Ovary (tissue), 9 donors: Measurements from ENCODE around the gene SAMD8. TPM values are rescaled to one million over a fixed set of nuclear protein-coding genes. Genes with fewer than 3 reads are reported as not detected.
"Not testable (repeated sequence)": the region's sequence is repeated elsewhere in the genome, so short reads cannot be mapped to it uniquely, and the experiment has no call there.

ENCODE experiments used
- DNase-seq, 5 donors: peaks; one replicate each; pipeline ENCODE4 v3.0.0-alpha.2; 2019 to 2020
- H3K27ac ChIP-seq, 2 donors: fragments of 200-600 bp; one replicate each; pipeline versions ENCODE4 v1.5.1 to v1.8.0; 2019 to 2022
- H3K27me3 ChIP-seq: fragments of 200-600 bp; one replicate; pipeline ENCODE4 v1.8.0; 2022
- H3K36me3 ChIP-seq: fragments of 200-600 bp; sonication (generic); one replicate; pipeline ENCODE4 v1.5.1; 2019
- H3K4me1 ChIP-seq: one replicate; pipeline ENCODE4 v1.8.1; 2013; ENCODE audit warnings: mild to moderate bottlenecking, moderate library complexity; ENCODE audit not compliant: insufficient read depth
- H3K4me3 ChIP-seq: fragments of 200-600 bp; sonication (generic); one replicate; pipeline ENCODE4 v1.5.1; 2017
- H3K9me3 ChIP-seq, 2 donors: fragments of 200-600 bp in 1 of 2; sonication (generic) in 1 of 2; one replicate each; pipeline versions ENCODE4 v1.5.1 to v1.8.1; 2013 to 2019; ENCODE audit warnings: mild to moderate bottlenecking in 1 of 2, moderate library complexity in 1 of 2
- EP300 ChIP-seq: sonication (generic); formaldehyde crosslinking; IDR thresholded peaks from one replicate; pipeline ENCODE4 v1.6.1; 2017; ENCODE audit warnings: antibody characterized with exemption
- POLR2A ChIP-seq: fragments of 450-650 bp; IDR thresholded peaks from one replicate; pipeline ENCODE4 v1.6.1; 2017; ENCODE audit warnings: antibody characterized with exemption, mild to moderate bottlenecking, moderate library complexity
- WGBS, 3 donors: extraction: QIAGEN DNeasy Blood & Tissue Kit in 1 of 3; methylation state at CpG; one replicate each; pipeline versions ENCODE4 v1.1.5 to v1.1.7; 2013 to 2017; 5-methylcytosine and 5-hydroxymethylcytosine counted together
- intact Hi-C, 4 donors: fragments of 100-400 bp; cut with DNase I; formaldehyde crosslinking; loops; one replicate each; pipeline versions ENCODE4 v1.11.0 to v1.15.1; 2022 to 2023
- polyA plus RNA-seq, 2 donors: library from polyadenylated mRNA; stranded (reverse); fragments of 200-250 nt in 1 of 2; fragments of 350-450 nt in 1 of 2; fragmentation: Illumina TruSeq in 1 of 2; extraction: RNeasy Lipid Tissue Mini Kit (QIAGEN cat#74804) in 1 of 2; gene quantifications; one replicate each; pipeline ENCODE4 v1.2.3, GENCODE V29; 2013 to 2014
- total RNA-seq, 7 donors: library from RNA; depleted of rRNA in 2 of 7; stranded (reverse); fragments of >200 nt in 2 of 7; fragmentation: NEBNext Ultra II Directional in 3 of 7; extraction: Animal tissue kit (Norgen Biotek cat#: 25700) in 3 of 7; gene quantifications; one replicate each; pipeline versions ENCODE4 v1.1.0 to v1.2.4, GENCODE V29; 2016 to 2023
- TF ChIP-seq, protein P1 (sequence below), 3 donors: fragments of 450-650 bp in 2 of 3; fragments of 200-600 bp in 1 of 3; IDR thresholded peaks; one replicate each; pipeline versions ENCODE4 v1.5.1 to v1.8.0; 2016 to 2022; ENCODE audit warnings: antibody characterized with exemption in 3 of 3, mild to moderate bottlenecking in 1 of 3
- donor health status: DM: no; HTN: no; CAD: no; lungs with moderate emphysema.
- donor health status: DM: no; HTN: no; CAD: no.
- donor health status: Bipolar disorder and iron deficiency.
- donor health status: DM: yes; HTN: yes; CAD: no.
- donor health status: DM: no; HTN: no; CAD: no.
- donor health status: DM: yes; HTN: yes; CAD: no.

The SAMD8 gene
- total and polyA plus RNA-seq, 9 donors: 13.2 to 49.5 (median 32.0) TPM

DNA sequence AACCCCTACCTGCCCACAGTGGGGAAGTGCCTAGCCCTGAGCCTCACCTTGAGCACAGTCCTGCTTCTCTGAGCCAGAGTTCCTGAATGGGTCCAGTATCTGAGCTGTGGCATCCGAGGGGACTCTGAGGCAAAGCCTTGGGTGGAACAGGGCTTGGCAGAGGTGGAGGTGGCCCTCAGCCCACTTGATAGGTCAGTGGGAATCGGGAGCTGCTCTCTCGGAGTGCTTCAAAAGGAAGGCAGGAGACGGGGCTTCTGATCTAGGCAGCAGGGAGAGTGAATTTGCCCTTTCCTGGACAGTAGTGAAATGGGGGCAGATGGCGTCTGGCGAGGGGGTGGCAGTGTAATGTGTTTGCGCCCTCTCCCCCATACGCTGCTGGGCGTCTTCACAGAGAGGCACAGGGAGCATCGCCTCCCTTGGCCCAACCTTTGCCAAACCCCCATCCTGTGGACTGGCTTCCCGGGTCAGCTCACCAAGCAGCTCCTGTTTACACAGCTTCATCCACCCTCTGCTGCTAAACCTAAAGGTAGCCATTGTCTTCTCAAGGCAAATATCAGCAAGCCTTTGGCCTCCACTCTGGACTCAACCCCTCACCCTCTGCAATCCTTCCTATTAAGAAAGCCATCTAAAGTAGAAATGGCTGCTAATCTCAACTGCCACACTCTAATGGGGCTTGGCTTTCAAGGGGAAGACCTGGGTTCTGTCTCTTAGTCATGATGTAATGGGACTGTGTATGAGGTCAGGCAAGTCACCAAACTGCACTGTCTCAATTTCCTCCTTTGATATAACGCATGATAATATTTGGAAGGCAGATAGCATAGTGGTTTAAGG lies 78.0 kb downstream of the SAMD8 start:
- Histone ChIP-seq H3K27me3 (no peaks in the 10 kb centered on the region), H3K9me3 (no peaks in the 10 kb centered on the region), H3K4me1 (peaks cover 6% of the 10 kb centered on the region), H3K36me3 (no peaks in the 10 kb centered on the region), H3K4me3 (no peak overlapping the region), H3K27ac (no peak overlapping the region)
- no peak for DNase-seq
- no peak for TF ChIP-seq POLR2A
- TF ChIP-seq, protein P1, sequence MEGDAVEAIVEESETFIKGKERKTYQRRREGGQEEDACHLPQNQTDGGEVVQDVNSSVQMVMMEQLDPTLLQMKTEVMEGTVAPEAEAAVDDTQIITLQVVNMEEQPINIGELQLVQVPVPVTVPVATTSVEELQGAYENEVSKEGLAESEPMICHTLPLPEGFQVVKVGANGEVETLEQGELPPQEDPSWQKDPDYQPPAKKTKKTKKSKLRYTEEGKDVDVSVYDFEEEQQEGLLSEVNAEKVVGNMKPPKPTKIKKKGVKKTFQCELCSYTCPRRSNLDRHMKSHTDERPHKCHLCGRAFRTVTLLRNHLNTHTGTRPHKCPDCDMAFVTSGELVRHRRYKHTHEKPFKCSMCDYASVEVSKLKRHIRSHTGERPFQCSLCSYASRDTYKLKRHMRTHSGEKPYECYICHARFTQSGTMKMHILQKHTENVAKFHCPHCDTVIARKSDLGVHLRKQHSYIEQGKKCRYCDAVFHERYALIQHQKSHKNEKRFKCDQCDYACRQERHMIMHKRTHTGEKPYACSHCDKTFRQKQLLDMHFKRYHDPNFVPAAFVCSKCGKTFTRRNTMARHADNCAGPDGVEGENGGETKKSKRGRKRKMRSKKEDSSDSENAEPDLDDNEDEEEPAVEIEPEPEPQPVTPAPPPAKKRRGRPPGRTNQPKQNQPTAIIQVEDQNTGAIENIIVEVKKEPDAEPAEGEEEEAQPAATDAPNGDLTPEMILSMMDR (IDR thresholded peaks at IDR 0.05): no peak
- no peak for TF ChIP-seq EP300
- 94 to 95% (median 95%) methylated on average over 12 of the region's 12 CpGs for WGBS, 3 donors
- intact Hi-C loops: loop anchor here in 2 of 4 donors (5.0 to 10.0 kb wide), 3 partner anchors 43 to 85 kb away; partner anchors contain the start of gene COMTD1 (in 1 of the 2)

GRCh38 chr10:75191821-75192568 lies 80.5 kb downstream of the SAMD8 start:
- Histone ChIP-seq H3K27me3 (no peaks in the 10 kb centered on the region), H3K4me3 (no peak overlapping the region), H3K9me3 (no peaks in the 10 kb centered on the region), H3K27ac (peak overlapping the region in 1 of 2 donors; percentile 31), H3K4me1 (peaks cover 4% of the 10 kb centered on the region), H3K36me3 (no peaks in the 10 kb centered on the region)
- WGBS, 3 donors: 17 to 24% (median 18%) methylated on average over 10 of the region's 10 CpGs
- no peak for TF ChIP-seq EP300
- TF ChIP-seq, protein P1 (IDR thresholded peaks at IDR 0.05): peak in 1 of 3 donors; percentile 33
- peak; percentile 57 to 76 (median 64) for DNase-seq
- intact Hi-C loops: loop anchor here in 1 of 4 donors (10.0 kb wide), 1 partner anchor 87 kb away; a partner anchor contains a TSS

DNA sequence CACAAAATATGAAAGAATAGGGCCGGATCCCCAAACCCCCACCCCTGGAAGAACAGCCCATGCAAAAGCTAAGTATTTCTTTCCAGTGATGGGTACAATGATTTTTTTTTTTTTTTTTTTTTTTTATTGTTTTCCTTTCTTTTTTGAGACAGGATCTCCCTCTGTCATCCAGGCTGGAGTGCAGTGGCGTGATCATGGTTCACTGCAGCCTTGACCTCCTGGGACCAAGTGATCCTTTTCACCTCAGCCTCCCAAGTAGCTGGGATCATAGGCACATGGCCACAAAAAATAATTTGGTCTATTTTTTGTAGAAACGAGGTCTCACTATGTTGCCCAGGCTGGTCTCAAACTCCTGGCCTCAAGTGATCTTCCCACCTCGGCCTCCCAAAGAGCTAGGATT lies 83.2 kb downstream of the SAMD8 start:
- 90 to 94% (median 91%) methylated on average over 4 of the region's 4 CpGs for WGBS, 3 donors

GRCh38 chr10:75195035-75195763 lies 83.7 kb downstream of the SAMD8 start:
- H3K9me3 ChIP-seq: no peaks in the 10 kb centered on the region
- H3K4me3 ChIP-seq: no peak overlapping the region
- WGBS, 3 donors: 89 to 95% (median 90%) methylated on average over 6 of the region's 6 CpGs
- intact Hi-C loops: loop anchor here in 1 of 4 donors (10.0 kb wide), 1 partner anchor 90 kb away; a partner anchor contains a TSS
- H3K36me3 ChIP-seq: no peaks in the 10 kb centered on the region
- no peak overlapping the region for H3K27ac ChIP-seq
- H3K4me1 ChIP-seq: peaks cover 2% of the 10 kb centered on the region
- no peak for DNase-seq
- TF ChIP-seq, protein P1 (IDR thresholded peaks at IDR 0.05): no peak
- TF ChIP-seq EP300: no peak
- TF ChIP-seq POLR2A: no peak
- no peaks in the 10 kb centered on the region for H3K27me3 ChIP-seq

More for the DNA sequence above, 83.2 kb downstream of the SAMD8 start:
- H3K4me1 ChIP-seq, H3K36me3 ChIP-seq, DNase-seq, H3K4me3 ChIP-seq, H3K27ac ChIP-seq, H3K9me3 ChIP-seq, H3K27me3 ChIP-seq: not testable (repeated sequence)
- intact Hi-C loops: loop anchor here in 1 of 4 donors (10.0 kb wide), 1 partner anchor 90 kb away; a partner anchor contains a TSS
